ENCODE results near the gene TGFB2.

DNA sequence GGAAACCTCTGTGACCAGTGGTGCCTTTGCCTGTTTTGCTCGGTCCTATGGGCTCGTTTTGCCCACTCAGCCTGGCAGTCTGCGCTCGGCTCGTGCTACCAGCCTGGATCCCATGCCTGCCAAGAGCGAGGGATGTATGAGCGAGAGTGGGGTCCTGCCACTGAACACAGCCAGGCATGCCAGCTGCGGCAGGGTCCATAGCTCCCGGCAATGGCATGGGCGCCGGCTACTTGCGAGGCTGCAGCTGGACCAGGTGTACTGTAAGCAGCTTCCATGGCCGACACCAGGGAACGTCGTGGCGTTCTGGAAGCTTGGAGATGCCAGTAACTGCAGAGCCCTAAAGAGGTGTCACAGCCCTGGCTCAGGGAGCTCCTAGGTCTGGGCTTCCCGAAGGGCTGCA is 22.4 kb upstream of the TGFB2 start:
- TF ChIP-seq, protein P1, sequence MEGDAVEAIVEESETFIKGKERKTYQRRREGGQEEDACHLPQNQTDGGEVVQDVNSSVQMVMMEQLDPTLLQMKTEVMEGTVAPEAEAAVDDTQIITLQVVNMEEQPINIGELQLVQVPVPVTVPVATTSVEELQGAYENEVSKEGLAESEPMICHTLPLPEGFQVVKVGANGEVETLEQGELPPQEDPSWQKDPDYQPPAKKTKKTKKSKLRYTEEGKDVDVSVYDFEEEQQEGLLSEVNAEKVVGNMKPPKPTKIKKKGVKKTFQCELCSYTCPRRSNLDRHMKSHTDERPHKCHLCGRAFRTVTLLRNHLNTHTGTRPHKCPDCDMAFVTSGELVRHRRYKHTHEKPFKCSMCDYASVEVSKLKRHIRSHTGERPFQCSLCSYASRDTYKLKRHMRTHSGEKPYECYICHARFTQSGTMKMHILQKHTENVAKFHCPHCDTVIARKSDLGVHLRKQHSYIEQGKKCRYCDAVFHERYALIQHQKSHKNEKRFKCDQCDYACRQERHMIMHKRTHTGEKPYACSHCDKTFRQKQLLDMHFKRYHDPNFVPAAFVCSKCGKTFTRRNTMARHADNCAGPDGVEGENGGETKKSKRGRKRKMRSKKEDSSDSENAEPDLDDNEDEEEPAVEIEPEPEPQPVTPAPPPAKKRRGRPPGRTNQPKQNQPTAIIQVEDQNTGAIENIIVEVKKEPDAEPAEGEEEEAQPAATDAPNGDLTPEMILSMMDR (conservative IDR thresholded peaks at IDR 0.05), result no peak
- TF ChIP-seq ZFX (IDR thresholded peaks at IDR 0.05), result no peak
